HEK293T (cell line): Measurements from ENCODE around the gene SFRP5.

Experiments
- CTCF ChIA-PET: fragments of 350-600 bp; formaldehyde crosslinking; extraction: SDS; loops from one replicate; lab custom pipeline; 2021; ENCODE audit warnings: antibody characterized with exemption, inconsistent platforms; lab: Yijun Ruan, JAX
- POLR2A ChIA-PET: fragments of 350-600 bp; formaldehyde crosslinking; extraction: SDS; loops from one replicate; lab custom pipeline; 2020; ENCODE audit warnings: antibody characterized with exemption, inconsistent platforms; lab: Yijun Ruan, JAX
- DNase-seq: peaks from one replicate; pipeline ENCODE4 v3.0.0; 2012; ENCODE audit warnings: mixed read lengths; ENCODE audit errors: extremely low spot score
- ARNT ChIP-seq: fragments of 450-650 bp; IDR thresholded peaks from 2 replicates; pipeline ENCODE4 v1.6.1; 2017; ENCODE audit warnings: mild to moderate bottlenecking
- BHLHE40 ChIP-seq: fragments of 450-650 bp; IDR thresholded peaks from 2 replicates; pipeline ENCODE4 v1.6.1; 2016; ENCODE audit warnings: mild to moderate bottlenecking, moderate library complexity, borderline replicate concordance
- CTBP1 ChIP-seq: fragments of 450-650 bp; IDR thresholded peaks from 2 replicates; pipeline ENCODE4 v1.6.1; 2016; ENCODE audit warnings: borderline replicate concordance
- ELF4 ChIP-seq: fragments of 450-650 bp; IDR thresholded peaks from 2 replicates; pipeline ENCODE4 v1.6.1; 2017; ENCODE audit warnings: antibody characterized with exemption
- FOXA1 ChIP-seq: fragments of 450-650 bp; IDR thresholded peaks from 2 replicates; pipeline ENCODE4 v1.6.1; 2016; ENCODE audit warnings: mild to moderate bottlenecking
- FOXK2 ChIP-seq: fragments of 450-650 bp; IDR thresholded peaks from 2 replicates; pipeline ENCODE4 v1.6.1; 2016; ENCODE audit warnings: mild to moderate bottlenecking
- FOXM1 ChIP-seq: fragments of 450-650 bp; IDR thresholded peaks from 2 replicates; pipeline ENCODE4 v1.6.1; 2017; ENCODE audit warnings: mild to moderate bottlenecking, borderline replicate concordance
- HDGF ChIP-seq: fragments of 450-650 bp; IDR thresholded peaks from 2 replicates; pipeline ENCODE4 v1.6.1; 2017; ENCODE audit warnings: antibody characterized with exemption, borderline replicate concordance
- L3MBTL2 ChIP-seq: fragments of 450-650 bp; conservative IDR thresholded peaks from 2 replicates; pipeline ENCODE4 v1.6.1; 2016; ENCODE audit warnings: mild to moderate bottlenecking
- LEF1 ChIP-seq: fragments of 450-650 bp; IDR thresholded peaks from 2 replicates; pipeline ENCODE4 v1.6.1; 2017; ENCODE audit warnings: mild to moderate bottlenecking, borderline replicate concordance
- NFRKB ChIP-seq: fragments of 450-650 bp; IDR thresholded peaks from 2 replicates; pipeline ENCODE4 v1.6.1; 2016; ENCODE audit warnings: mild to moderate bottlenecking, moderate library complexity
- SP1 ChIP-seq: fragments of 450-650 bp; IDR thresholded peaks from 2 replicates; pipeline ENCODE4 v1.6.1; 2017
- SUZ12 ChIP-seq: fragments of 450-650 bp; IDR thresholded peaks from 2 replicates; pipeline ENCODE4 v1.6.1; 2016; ENCODE audit warnings: mild to moderate bottlenecking
- TARDBP ChIP-seq: fragments of 450-650 bp; IDR thresholded peaks from 2 replicates; pipeline ENCODE4 v1.6.1; 2016
- ZNF384 ChIP-seq: fragments of 450-650 bp; IDR thresholded peaks from 2 replicates; pipeline ENCODE4 v1.6.1; 2016
- TF ChIP-seq, protein P1 (sequence below): fragments of 450-650 bp; IDR thresholded peaks from 2 replicates; pipeline ENCODE4 v1.6.1; 2016

The SFRP5 gene

DNA sequence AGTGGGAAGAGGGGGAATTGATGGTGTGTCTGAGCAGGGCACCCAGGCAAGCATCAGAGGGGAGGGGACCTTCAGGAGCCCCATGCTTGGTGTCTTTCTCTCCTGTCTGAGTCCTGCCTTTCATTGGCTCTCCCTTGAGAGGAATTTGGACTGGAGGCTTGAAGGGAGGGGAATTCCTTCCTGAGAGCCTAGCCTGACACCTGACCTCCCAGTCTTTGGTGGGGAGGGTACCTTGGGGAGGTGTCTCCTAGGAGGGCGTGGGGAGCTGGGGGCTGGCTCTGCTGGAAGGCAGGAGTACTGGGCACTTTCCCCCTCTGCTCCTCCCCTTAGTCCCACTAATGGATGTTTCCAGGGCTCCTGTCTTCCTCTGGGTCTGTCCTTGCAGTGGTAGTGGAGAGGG is 1.3 kb upstream of the SFRP5 start:
- ChIA-PET CTCF (interaction anchor here (1.1 kb wide), 1 partner anchor 8 kb away, joined by 3 read pairs; no protein-coding TSS in a partner anchor), POLR2A (no interaction called here)
- no peak for TF ChIP-seq ARNT
- no peak for TF ChIP-seq FOXK2
- no peak for TF ChIP-seq ELF4
- TF ChIP-seq SUZ12, result no peak
- no peak for TF ChIP-seq LEF1
- TF ChIP-seq BHLHE40, result no peak
- TF ChIP-seq SP1, result no peak
- no peak for TF ChIP-seq HDGF
- TF ChIP-seq, protein P1, sequence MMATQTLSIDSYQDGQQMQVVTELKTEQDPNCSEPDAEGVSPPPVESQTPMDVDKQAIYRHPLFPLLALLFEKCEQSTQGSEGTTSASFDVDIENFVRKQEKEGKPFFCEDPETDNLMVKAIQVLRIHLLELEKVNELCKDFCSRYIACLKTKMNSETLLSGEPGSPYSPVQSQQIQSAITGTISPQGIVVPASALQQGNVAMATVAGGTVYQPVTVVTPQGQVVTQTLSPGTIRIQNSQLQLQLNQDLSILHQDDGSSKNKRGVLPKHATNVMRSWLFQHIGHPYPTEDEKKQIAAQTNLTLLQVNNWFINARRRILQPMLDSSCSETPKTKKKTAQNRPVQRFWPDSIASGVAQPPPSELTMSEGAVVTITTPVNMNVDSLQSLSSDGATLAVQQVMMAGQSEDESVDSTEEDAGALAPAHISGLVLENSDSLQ, result no peak
- no peak for TF ChIP-seq CTBP1
- no peak for TF ChIP-seq L3MBTL2
- no peak for TF ChIP-seq FOXA1
- no peak for TF ChIP-seq TARDBP
- TF ChIP-seq FOXM1, result no peak
- TF ChIP-seq NFRKB, result no peak
- TF ChIP-seq ZNF384, result no peak
- no peak for DNase-seq

DNA sequence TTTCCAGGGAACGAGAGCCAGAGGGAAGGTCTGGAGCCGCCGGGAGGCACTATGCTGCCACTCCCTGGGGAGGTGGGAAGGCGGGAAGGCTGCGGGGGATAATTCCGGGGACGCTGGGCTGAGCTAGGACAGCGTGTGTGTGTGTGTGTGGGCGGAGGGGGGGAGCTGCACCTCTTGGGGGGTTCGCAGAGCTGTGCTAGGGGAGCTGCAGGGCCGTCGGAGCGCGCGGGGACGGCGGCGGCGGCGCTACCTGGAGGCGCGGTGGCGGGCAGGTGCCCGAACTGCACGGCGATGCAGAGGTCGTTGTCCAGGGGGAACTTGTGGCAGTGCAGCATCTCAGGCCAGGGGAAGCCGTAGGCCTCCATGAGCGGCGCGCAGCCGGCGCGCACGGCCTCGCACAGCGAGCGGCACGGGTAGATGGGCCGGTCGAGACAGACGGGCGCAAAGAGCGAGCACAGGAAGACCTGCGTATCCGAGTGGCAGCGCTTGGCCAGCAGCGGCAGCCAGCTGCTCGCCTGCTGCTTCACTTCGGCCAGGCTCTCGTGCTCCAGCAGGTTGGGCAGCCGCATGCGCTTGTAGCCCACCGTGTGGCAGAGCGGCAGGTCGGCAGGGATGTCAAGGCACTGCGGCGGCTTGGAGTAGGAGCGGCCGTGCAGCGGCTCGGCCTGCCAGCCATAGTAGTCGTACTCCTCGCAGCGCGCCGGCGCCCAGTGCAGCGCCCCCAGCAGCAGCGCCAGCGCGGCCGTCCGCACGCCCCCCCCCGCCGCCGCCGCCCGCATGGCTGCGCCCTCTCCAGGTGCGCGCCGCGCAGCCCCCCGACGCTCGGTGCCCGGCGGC is 526 bp downstream of the SFRP5 start:
- peak; percentile 69 for DNase-seq
- CTCF ChIA-PET, result no interaction called here
- POLR2A ChIA-PET, result no interaction called here
- no peak for TF ChIP-seq HDGF
- TF ChIP-seq TARDBP, result no peak
- no peak for TF ChIP-seq ARNT
- no peak for TF ChIP-seq CTBP1
- TF ChIP-seq BHLHE40, result no peak
- no peak for TF ChIP-seq FOXM1
- no peak for TF ChIP-seq FOXA1
- no peak for TF ChIP-seq NFRKB
- TF ChIP-seq LEF1, result no peak
- no peak for TF ChIP-seq SUZ12
- no peak for TF ChIP-seq FOXK2
- TF ChIP-seq, protein P1, result no peak
- no peak for TF ChIP-seq ZNF384
- no peak for TF ChIP-seq SP1
- no peak for TF ChIP-seq ELF4
- no peak; the same call in 1 of the 2 replicates for TF ChIP-seq L3MBTL2

DNA sequence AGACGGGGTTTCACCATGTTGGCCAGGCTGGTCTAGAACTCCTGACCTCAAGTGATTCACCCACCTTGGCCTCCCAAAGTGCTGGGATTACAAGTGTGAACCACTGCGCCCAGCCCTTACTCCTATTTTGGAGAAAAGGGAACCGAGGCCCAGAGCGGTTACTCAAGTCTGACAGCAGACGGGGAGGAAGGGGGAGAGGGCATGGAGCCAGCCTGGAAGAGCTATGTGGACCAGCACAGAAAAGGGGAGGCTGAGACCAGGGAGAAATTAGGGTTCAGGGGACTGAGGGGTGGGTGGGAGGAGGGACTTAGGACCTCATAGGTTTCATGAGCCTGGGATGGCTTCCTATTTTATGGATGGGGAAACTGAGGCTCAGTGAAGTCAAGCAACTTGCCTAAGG is 1.5 kb downstream of the SFRP5 start:
- no peak for DNase-seq
- TF ChIP-seq CTBP1 (no peak), TARDBP (no peak), HDGF (no peak), ARNT (no peak), FOXK2 (no peak), L3MBTL2 (no peak)
- CTCF ChIA-PET, result no interaction called here
- POLR2A ChIA-PET, result no interaction called here

DNA sequence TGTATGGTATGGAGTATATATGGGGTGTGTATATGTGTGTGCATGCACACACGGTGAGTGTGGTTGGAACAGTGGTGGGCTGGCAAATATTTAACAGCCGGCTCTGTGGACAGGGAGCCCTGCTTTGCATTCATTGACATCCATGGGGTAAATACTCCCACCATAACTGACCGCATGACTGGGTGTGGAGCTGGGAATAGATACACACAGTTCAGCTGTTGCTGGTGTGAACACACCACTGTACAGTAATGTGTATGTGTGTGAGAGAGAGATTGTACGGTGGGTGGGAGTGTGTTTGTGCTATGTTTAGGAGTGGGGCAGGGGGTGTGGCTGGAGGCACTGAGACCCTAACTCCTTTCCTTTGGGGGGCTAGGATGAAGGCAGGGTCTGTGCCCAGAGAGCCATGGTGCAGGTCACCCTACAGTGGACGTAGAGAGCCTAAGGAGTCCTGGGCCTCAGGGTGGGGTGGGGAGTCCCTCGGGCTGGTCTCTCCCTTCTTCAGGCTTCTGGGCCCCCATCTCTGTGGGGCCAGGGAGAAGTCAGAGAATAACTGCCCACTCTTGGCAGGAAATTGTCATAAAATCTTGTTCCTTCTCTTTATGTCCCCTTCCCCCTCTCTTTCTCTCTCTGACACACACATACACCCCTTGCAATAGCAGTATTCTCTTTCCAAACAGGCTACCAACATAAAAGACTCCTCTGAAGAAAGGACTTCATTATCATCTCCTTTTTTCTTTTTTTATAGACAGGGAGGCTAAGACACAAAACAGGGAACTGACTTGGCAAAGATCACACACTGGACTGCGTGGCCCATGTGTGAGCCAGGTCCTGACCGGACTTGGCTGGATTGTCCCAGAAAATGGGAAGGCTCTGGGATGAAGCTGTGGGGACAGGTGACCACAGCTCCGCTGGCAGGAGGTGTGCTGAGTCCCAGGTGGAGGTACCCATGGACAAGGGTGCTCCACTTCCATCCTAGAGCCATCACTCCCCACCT is 3.2 kb downstream of the SFRP5 start:
- TF ChIP-seq L3MBTL2 (no peak), FOXK2 (no peak), ELF4 (no peak), LEF1 (no peak), SUZ12 (no peak), BHLHE40 (no peak), SP1 (no peak), TARDBP (no peak), FOXA1 (no peak), HDGF (no peak), CTBP1 (no peak), NFRKB (no peak), ARNT (no peak)
- TF ChIP-seq, protein P1, result no peak
- CTCF ChIA-PET, result interaction anchor here (2.6 kb wide), 1 partner anchor 272 kb away, joined by 9 read pairs; no protein-coding TSS in a partner anchor
- POLR2A ChIA-PET, result interaction anchor here (2.1 kb wide), 1 partner anchor 32 kb away, joined by 9 read pairs; the partner anchor contains the start of gene ZFYVE27
- DNase-seq, result no peak
